Suprapubic skin (tissue), 4 donors: Measurements from ENCODE around the gene TMEM41A. TPM values are rescaled to one million over a fixed set of nuclear protein-coding genes. Genes with fewer than 3 reads are reported as not detected.
"Not testable (repeated sequence)": the region's sequence is repeated elsewhere in the genome, so short reads cannot be mapped to it uniquely, and the experiment has no call there.

Source experiments
- DNase-seq, 2 donors: peaks; one replicate each; pipeline ENCODE4 v3.0.0-alpha.2; 2019; ENCODE audit warnings: low spot score in 2 of 2
- H3K27ac ChIP-seq: fragments of 200-600 bp; sonication (generic); one replicate; pipeline ENCODE4 v1.5.1; 2019
- H3K27me3 ChIP-seq: fragments of 200-600 bp; sonication (generic); one replicate; pipeline ENCODE4 v1.5.1; 2019
- H3K36me3 ChIP-seq: fragments of 200-600 bp; sonication (generic); one replicate; pipeline ENCODE4 v1.5.1; 2019
- H3K4me1 ChIP-seq: fragments of 200-600 bp; sonication (generic); one replicate; pipeline ENCODE4 v1.5.1; 2019
- H3K4me3 ChIP-seq: fragments of 200-600 bp; sonication (generic); one replicate; pipeline ENCODE4 v1.5.1; 2019; ENCODE audit warnings: mild to moderate bottlenecking
- H3K9me3 ChIP-seq: fragments of 200-600 bp; sonication (generic); one replicate; pipeline ENCODE4 v1.5.1; 2019
- EP300 ChIP-seq: sonication (generic); formaldehyde crosslinking; IDR thresholded peaks from one replicate; pipeline ENCODE4 v1.6.1; 2017; ENCODE audit warnings: antibody characterized with exemption
- POLR2A ChIP-seq, 2 donors: fragments of 450-650 bp; IDR thresholded peaks; one replicate each; pipeline ENCODE4 v1.6.1; 2017; ENCODE audit warnings: antibody characterized with exemption in 2 of 2, mild to moderate bottlenecking in 2 of 2, moderate library complexity in 2 of 2
- POLR2AphosphoS5 ChIP-seq, 3 donors: sonication (generic); formaldehyde crosslinking; IDR thresholded peaks; one replicate each; pipeline ENCODE4 v1.6.1; 2017; ENCODE audit warnings: antibody characterized with exemption in 3 of 3
- WGBS: methylation state at CpG from one replicate; pipeline ENCODE4 v1.1.5; 2018; 5-methylcytosine and 5-hydroxymethylcytosine counted together
- total RNA-seq, 4 donors: library from RNA; depleted of rRNA; stranded (reverse); fragments of >200 nt; gene quantifications; one replicate each; pipeline ENCODE4 v1.1.0, GENCODE V29; 2016
- TF ChIP-seq, protein P1 (sequence below), 2 donors: fragments of 200-600 bp in 1 of 2; fragments of 450-650 bp in 1 of 2; sonication (generic) in 1 of 2; IDR thresholded peaks; one replicate each; pipeline ENCODE4 v1.5.1; 2016 to 2019; ENCODE audit warnings: antibody characterized with exemption in 2 of 2, mild to moderate bottlenecking in 1 of 2, moderate library complexity in 1 of 2

Gene TMEM41A
- total RNA-seq, 4 donors from 2014 or later: 36.4 to 42.8 (median 36.7) TPM

DNA sequence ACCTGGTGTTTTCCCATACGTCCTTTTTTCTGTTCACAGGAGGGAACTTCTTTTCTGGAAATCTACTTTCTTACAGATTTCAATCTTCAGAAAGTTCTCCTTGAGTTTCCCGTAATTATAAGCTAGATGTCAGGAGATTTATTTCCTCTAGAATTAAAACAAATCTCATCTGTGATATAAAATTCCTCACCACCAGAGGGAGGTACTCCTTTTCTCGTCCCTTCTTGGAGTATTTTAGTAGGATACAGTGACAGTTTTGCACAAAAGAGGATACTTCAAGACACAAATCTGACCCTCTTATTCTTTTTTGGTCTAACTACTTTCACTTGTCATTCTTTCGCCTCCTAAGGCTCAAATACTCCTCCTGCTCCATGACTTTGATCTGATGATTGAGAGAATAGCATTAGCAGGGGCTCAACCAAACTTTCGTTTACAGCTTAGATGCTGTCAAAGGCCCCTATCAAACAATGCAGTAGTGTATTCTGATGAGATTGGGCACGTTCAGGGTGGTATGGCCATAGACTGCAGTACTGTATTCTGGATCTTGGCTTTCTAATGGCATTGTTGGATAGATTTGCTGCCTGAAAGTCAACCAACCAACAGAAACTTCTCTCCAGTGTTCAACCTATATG is 38.0 kb downstream of the TMEM41A start:
- no peak for DNase-seq
- TF ChIP-seq POLR2AphosphoS5 (IDR thresholded peaks at IDR 0.05): no peak
- no peak for TF ChIP-seq EP300
- TF ChIP-seq, protein P1, sequence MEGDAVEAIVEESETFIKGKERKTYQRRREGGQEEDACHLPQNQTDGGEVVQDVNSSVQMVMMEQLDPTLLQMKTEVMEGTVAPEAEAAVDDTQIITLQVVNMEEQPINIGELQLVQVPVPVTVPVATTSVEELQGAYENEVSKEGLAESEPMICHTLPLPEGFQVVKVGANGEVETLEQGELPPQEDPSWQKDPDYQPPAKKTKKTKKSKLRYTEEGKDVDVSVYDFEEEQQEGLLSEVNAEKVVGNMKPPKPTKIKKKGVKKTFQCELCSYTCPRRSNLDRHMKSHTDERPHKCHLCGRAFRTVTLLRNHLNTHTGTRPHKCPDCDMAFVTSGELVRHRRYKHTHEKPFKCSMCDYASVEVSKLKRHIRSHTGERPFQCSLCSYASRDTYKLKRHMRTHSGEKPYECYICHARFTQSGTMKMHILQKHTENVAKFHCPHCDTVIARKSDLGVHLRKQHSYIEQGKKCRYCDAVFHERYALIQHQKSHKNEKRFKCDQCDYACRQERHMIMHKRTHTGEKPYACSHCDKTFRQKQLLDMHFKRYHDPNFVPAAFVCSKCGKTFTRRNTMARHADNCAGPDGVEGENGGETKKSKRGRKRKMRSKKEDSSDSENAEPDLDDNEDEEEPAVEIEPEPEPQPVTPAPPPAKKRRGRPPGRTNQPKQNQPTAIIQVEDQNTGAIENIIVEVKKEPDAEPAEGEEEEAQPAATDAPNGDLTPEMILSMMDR (IDR thresholded peaks at IDR 0.05): peak in 1 of 2 donors; percentile 12
- no peak for TF ChIP-seq POLR2A (IDR thresholded peaks at IDR 0.05)
- 62% methylated on average over 6 of the region's 6 CpGs for WGBS
- peaks cover 18% of the 10 kb centered on the region for H3K36me3 ChIP-seq
- no peaks in the 10 kb centered on the region for H3K9me3 ChIP-seq
- H3K4me1 ChIP-seq: no peaks in the 10 kb centered on the region
- no peak overlapping the region for H3K27ac ChIP-seq
- no peaks in the 10 kb centered on the region for H3K27me3 ChIP-seq
- no peak overlapping the region for H3K4me3 ChIP-seq

DNA sequence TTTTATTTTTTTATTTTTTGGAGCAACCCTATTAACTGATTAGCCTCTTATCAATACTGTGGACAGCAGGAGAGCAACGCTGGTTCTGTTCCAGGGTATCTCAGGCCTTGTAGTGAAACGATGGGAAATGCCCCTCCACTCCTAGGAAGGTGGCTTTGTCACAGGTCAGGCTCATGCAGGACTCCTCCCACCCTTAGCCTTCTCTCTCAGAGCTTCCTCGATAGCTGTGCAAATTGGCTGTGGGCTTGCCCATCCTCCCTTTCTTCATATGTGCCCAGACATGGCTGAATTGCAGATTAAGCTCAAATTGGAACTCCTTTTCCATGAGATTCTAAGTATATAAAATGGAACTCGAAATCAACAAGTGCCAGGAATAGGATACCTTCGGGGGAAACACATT is 38.5 kb downstream of the TMEM41A start:
- no peaks in the 10 kb centered on the region for H3K27me3 ChIP-seq
- WGBS: 56% methylated on average over 5 of the region's 5 CpGs
- H3K4me3 ChIP-seq: no peak overlapping the region
- peaks cover 14% of the 10 kb centered on the region for H3K36me3 ChIP-seq
- H3K27ac ChIP-seq: no peak overlapping the region
- TF ChIP-seq, protein P1 (IDR thresholded peaks at IDR 0.05): no peak
- TF ChIP-seq EP300 (no peak), POLR2A (IDR thresholded peaks at IDR 0.05) (no peak), POLR2AphosphoS5 (IDR thresholded peaks at IDR 0.05) (no peak)
- H3K4me1 ChIP-seq: no peaks in the 10 kb centered on the region
- no peak for DNase-seq
- no peaks in the 10 kb centered on the region for H3K9me3 ChIP-seq

DNA sequence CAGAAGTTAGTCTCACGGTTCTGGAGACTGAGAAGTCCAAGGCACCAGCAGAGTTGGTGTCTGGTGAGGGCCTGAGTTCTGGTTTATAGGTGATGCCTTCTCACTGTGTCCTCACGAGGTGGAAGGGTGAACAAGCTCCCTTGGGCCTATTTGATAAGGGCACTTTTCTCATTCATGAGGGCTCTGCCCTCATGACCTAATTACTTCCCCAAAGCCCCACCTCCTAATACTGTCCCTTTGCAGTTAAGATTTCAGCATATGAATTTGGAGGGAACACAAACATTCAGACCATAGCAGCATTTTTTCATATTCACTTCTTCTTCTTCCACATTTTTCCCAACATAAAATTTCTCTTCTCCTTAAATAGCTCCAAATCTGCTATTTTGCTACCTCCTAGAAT is 41.5 kb downstream of the TMEM41A start:
- peaks cover 8% of the 10 kb centered on the region for H3K36me3 ChIP-seq
- H3K4me3 ChIP-seq: no peak overlapping the region
- TF ChIP-seq POLR2A (IDR thresholded peaks at IDR 0.05) (no peak), POLR2AphosphoS5 (IDR thresholded peaks at IDR 0.05) (no peak)
- DNase-seq: no peak
- 78% methylated on average over 2 of the region's 2 CpGs for WGBS
- no peak overlapping the region for H3K27ac ChIP-seq
- H3K4me1 ChIP-seq: no peaks in the 10 kb centered on the region
- H3K9me3 ChIP-seq: no peaks in the 10 kb centered on the region
- no peaks in the 10 kb centered on the region for H3K27me3 ChIP-seq

- WGBS: 95% methylated on average over 8 of the region's 8 CpGs
- not testable (repeated sequence) for H3K4me3 ChIP-seq, H3K4me1 ChIP-seq, H3K27ac ChIP-seq, H3K27me3 ChIP-seq, DNase-seq, H3K9me3 ChIP-seq
- H3K36me3 ChIP-seq: peaks cover 10% of the 10 kb centered on the region
These were observed 47.4 kb downstream of the TMEM41A start for GRCh38 chr3:185451432-185451831.

- Histone ChIP-seq H3K9me3 (no peaks in the 10 kb centered on the region), H3K4me3 (no peak overlapping the region), H3K27me3 (no peaks in the 10 kb centered on the region), H3K27ac (no peak overlapping the region), H3K4me1 (no peaks in the 10 kb centered on the region), H3K36me3 (peaks cover 8% of the 10 kb centered on the region)
- no peak for TF ChIP-seq EP300
- no peak for TF ChIP-seq POLR2A (IDR thresholded peaks at IDR 0.05)
- DNase-seq: no peak
These were observed 50.7 kb downstream of the TMEM41A start for GRCh38 chr3:185448107-185448506.

DNA sequence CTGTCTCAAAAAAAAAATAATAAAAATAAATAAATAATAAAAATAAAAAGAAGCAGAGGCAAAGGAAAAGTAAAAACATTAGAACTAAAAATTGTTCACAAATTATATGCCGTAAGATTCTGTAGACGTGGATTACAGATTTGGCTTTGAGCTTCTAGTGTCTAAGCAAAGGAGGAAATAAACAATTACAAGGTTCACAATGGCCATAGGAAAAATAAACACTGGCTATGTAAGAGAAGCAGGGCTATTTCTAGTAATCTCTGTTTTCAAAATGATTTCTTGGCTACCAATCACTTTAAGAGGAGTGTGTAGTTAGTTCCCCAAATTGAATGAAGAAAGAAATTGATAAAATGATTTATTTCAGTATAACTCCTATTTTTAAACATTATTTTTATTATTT is 54.5 kb downstream of the TMEM41A start:
- H3K27me3 ChIP-seq: no peaks in the 10 kb centered on the region
- H3K9me3 ChIP-seq: no peaks in the 10 kb centered on the region
- DNase-seq: no peak
- H3K4me3 ChIP-seq: no peak overlapping the region
- H3K4me1 ChIP-seq: no peaks in the 10 kb centered on the region
- TF ChIP-seq, protein P1 (IDR thresholded peaks at IDR 0.05): no peak
- no peak overlapping the region for H3K27ac ChIP-seq
- WGBS: 81% methylated on average over 2 of the region's 2 CpGs
- no peaks in the 10 kb centered on the region for H3K36me3 ChIP-seq

GRCh38 chr3:185442031-185442430 is 56.8 kb downstream of the TMEM41A start:
- Histone ChIP-seq H3K27me3 (no peaks in the 10 kb centered on the region), H3K27ac (no peak overlapping the region), H3K9me3 (no peaks in the 10 kb centered on the region), H3K4me3 (no peak overlapping the region), H3K36me3 (no peaks in the 10 kb centered on the region), H3K4me1 (no peaks in the 10 kb centered on the region)
- 89% methylated on average over 6 of the region's 6 CpGs for WGBS
- TF ChIP-seq POLR2A (IDR thresholded peaks at IDR 0.05) (no peak), POLR2AphosphoS5 (IDR thresholded peaks at IDR 0.05) (no peak), EP300 (no peak)
- TF ChIP-seq, protein P1 (IDR thresholded peaks at IDR 0.05): no peak
- DNase-seq: no peak
